Measurements from ENCODE around the gene AQP9.
"Not testable (repeated sequence)": the region's sequence is repeated elsewhere in the genome, so short reads cannot be mapped to it uniquely, and the experiment has no call there.

The AQP9 gene, protein sequence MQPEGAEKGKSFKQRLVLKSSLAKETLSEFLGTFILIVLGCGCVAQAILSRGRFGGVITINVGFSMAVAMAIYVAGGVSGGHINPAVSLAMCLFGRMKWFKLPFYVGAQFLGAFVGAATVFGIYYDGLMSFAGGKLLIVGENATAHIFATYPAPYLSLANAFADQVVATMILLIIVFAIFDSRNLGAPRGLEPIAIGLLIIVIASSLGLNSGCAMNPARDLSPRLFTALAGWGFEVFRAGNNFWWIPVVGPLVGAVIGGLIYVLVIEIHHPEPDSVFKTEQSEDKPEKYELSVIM

DNA sequence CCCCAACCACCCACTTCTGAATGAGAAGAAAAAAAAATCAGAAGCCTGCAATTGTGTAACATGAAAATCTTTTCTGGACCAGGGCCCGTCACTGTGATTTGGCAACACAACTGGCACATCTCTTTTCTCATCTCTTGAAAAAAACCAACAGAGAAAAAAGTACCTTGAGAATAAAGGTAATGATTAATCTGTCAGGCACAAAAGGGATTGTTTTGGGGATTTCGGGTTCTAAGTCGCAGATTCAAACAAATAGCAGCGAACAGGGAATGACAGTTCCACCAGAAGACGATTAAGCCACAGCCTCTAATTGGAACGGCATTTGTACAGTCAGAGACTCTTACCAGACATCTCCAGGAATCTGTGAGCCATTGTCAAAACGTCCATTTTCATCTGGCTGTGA lies at the start of gene AQP9:
AQP9 (plus strand) TSS at position 276 of the 400 bp plus-strand sequence. CDS start 185 bp downstream, outside the sequence.
- no peak for DNase-seq (ENCODE audit: low read depth in 2 of 2)

DNA sequence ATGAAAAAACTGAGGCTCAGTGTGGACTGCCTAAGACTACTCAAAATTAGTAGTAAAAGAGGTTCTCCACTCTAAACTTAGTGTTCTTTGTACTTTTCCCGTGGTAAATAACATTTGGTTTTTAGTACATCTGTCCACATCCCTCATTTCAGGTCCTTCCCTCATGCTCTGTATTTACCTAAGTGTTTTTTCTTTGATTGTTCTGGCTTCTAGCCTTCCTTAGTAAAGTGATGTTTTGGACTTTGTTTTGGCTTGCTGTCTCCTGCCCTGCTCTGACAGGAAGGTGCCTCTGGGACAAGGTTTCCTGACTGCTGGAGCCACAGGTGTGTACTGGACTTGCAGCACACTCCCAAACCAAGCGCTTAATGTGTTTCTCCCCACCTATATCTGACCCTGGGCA lies 42.8 kb upstream of the AQP9 start:
- DNase-seq (ENCODE audit: low read depth in 2 of 2) = no peak

DNA sequence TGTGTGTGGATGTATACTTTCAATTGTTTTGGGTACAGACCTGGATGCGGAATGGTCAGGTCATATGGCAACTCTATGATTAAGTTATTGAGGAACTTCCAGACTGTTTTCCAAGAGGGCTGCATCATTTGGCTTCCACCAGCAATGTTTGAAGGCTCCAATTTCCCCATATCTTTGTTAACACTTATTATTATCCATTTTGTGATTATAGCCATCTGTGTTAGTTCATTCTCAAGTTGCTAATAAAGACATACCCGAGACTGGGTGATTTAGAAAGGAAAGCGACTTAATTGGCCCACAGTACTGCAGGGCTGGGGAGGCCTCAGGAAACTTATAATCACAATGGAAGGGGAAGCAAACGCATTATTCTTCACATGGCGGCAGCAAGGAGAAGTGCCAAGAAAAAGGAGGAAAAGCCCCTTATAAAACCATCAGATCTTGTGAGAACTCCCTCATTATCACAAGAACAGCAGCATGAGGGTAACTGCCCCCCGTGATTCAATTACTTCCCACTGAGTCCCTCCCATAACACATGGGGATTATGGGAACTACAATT lies 41.6 kb upstream of the AQP9 start:
- no peak for DNase-seq (ENCODE audit: low read depth in 2 of 2)

DNA sequence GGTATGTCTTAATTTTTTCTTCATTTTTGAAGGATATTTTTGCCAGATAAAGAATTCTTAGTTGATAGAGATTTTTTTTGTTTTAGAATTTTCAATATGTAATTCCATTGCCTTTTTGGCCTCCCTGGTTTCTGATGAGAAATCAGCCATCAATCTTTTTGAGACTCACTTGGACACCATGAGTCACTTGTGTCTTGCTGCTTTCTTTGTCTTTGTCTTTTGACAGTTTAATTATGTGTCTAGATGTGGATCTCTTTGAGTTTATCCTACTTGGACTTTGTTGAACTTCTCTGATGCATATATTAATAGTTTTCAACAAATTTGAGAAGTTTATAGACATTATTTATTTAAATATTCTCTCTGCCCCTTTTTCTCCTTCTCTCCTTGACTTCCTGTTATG lies 34.7 kb upstream of the AQP9 start:
- no peak for DNase-seq (ENCODE audit: low read depth in 2 of 2)

DNA sequence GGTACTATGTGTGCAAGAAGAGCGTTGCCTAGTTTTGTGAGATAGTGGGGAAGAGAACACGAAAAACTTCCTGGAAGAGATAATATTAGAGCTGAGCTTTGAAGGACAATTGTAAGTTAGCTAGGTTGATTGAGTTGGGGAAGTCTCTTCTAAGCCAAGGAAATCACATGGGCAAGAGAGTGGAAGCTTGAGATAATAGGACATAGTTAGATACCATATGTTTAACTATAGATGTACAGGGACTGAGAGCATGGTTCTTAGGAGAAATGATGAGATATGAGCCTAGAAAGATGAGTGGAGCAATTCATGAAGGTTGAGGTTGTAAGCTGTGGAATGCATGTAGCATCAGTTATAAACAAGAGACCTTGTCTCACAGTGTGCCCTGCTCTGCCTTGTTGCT lies 30.1 kb upstream of the AQP9 start:
- no peak for DNase-seq (ENCODE audit: low read depth in 2 of 2)

DNA sequence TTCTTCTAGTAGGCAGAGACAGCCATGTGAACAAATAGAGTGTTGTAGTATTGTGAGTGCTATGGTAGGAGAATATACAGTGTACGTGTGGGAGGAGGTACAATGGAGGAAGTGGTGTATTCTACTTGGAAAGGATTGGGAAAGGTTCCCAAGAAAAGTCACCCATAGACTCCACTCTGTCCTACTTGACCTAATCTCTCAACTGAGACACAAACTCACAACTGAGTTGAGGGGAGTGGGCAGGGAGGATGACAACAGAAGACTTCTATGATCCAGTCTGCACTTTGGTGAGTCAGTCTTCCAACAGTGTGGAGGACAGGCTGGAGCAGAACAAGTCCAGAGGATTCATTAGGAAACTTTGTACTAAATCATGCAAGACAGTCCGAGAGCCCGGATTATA lies 28.8 kb upstream of the AQP9 start:
- DNase-seq (ENCODE audit: low read depth in 2 of 2) = no peak

DNA sequence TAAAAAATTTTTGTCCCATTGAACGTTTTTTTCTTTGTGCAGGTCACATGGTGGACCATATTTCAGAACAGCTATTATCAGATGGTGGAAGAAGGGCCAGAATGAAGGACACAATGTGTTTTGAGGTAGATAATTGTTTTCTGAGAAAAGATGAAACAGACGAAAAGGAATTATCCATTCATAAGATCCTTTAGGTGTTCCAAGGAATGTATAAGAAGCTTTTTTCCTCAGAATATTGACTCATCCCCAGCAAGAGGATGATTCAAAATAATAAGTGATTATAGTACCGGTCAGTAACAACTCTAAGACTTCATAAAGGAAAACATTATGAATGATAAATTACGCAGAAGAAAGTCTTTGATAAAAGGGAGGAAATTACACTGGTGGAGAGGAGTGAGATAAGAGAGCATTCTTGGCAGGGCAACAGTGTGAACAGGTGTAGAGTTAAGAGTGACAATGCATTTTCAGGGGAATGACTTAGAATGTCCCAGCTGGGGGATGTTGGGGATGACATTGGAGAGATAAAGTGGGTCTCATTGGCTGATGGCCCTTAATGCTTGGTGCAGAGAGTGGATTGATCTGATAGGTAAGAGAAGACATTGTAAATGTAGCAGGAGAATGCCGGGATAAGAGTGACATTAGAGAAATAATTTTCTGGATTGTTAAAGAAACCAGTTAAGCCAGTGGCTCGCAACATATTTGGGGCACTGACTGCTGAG lies 27.0 kb upstream of the AQP9 start:
- no peak for DNase-seq (ENCODE audit: low read depth in 2 of 2)

DNA sequence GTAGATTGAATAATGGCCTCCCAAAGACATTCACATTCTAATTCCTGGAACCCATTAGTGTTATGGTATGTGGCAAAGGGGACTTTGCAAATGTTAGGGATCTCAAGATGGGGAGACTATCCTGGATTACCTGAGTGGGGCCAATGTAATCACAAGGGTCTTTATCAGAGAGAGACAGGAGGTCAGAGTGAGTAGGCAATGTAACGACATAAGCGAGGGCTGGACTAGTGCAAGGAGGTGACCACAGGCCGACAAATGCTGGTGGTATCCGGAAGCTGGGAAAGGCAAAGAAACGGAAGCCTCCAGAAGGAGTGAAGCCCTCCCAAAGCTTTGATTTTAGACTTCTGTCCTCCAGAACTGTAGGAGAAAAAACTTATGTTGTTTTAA lies 26.5 kb upstream of the AQP9 start:
- DNase-seq (ENCODE audit: low read depth in 2 of 2) = no peak

DNA sequence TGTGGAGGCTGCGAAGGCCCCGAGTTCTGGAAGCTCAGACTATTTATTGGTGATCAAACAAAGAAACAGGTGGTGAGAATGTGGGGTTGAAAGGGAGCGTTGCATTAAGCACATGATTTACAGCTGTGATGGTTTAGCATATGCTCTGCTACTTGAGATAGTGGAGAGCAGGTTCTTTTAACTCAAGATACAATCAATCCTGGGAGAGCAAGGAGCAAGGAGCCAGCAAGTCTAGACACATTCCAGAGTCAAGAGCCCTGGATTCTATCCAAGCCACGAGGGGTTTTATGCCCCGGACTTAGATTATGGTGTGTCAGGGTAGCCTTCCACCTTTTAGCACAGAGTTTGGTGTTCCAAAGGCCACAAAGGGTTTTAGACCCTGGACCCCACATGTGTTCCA lies 24.8 kb upstream of the AQP9 start:
- DNase-seq (ENCODE audit: low read depth in 2 of 2) = not testable (repeated sequence)

DNA sequence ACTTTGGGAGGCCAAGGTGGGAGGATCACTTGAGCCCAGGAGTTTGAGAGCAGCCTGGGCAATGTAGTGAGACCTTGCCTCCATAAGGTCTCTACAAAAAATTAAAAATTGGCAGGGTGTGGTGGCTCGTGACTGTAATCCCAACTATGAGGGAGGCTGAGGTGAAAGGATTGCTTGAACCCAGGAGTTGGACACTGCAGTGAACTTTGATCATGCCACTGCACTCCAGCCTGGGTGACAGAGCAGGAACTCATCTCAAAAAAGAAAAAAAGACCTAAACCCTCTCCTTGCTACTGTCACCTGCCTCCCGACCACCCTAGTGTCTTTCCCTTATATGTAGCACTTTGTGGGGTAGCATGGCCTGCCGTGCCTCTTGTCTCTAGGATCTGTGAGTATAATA lies 23.8 kb upstream of the AQP9 start:
- DNase-seq (ENCODE audit: low read depth in 2 of 2) = no peak

DNA sequence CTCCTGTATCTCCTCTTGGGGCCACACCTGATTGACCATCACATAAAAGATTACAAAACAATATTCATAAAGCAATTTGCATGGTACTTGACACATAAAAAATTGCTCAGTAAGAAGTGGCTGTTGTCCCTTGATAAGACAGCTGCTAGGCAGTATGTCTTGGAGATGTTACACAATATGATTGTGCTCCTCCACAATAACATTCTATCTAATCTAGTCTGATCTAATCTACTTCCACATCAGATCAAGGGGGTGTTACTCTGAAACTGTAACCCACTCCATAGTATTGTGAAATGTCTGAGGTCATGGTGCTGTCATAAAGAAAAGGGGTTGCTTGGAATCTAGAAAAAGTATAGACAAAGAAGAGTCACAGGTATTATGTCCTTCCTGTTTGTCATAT lies 23.4 kb upstream of the AQP9 start:
- no peak for DNase-seq (ENCODE audit: low read depth in 2 of 2)

DNA sequence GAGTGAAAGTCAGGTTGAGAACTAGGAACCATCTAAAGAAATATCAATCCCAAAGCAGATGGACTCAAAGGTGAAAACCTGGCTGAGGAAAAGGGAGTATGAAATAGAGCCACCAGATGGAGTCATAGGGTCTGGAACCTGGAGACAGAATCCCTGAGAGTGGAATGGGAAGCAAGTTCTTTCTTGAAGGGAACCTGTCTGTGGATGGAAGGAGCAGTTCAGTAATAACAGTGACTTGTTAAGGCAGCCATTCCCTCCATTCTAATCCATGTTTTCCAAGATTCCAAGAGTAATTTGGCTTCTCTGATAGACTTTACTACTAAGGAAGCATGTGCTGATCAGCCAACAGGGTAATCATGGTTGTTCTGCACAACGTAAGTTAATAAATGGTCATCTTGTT lies 22.5 kb upstream of the AQP9 start:
- DNase-seq (ENCODE audit: low read depth in 2 of 2) = no peak

DNA sequence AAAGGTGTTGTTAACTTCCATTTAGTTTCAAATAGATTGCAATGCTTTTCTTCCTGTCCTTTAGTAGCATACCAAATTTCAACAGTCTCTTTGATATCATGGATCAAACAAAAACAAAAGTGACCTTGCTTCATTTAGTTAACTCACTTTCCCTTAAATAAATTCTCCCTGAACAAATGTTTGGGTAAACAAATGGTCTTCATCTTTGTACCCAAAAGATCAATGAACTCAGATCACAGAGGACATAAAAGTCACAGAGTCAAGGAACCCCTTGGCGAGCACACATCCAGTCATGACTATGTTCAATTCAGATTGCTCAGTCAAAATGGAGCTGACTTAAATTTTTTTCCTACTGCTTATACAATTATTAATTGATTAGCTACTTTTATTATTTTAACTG lies 20.6 kb upstream of the AQP9 start:
- DNase-seq (ENCODE audit: low read depth in 2 of 2) = no peak

DNA sequence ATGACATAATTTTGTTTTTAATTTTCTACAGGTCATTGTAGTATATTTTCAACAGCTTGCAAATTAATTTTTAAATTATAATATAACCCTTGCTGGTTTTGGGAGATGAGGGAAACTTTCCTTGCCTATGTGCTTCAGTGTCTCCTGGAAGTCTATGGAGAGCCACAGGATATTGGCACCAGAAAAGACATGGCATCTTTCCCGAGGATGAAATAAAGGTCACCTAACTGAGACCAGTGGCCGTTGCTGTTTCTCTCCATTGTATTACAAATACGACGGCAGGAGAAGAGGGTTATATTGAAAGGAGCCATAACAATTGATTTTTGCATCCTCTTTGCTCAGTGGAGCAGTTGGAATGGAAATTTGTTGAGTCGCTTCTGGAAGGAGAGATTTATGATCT lies 19.9 kb upstream of the AQP9 start:
- no peak for DNase-seq (ENCODE audit: low read depth in 2 of 2)

DNA sequence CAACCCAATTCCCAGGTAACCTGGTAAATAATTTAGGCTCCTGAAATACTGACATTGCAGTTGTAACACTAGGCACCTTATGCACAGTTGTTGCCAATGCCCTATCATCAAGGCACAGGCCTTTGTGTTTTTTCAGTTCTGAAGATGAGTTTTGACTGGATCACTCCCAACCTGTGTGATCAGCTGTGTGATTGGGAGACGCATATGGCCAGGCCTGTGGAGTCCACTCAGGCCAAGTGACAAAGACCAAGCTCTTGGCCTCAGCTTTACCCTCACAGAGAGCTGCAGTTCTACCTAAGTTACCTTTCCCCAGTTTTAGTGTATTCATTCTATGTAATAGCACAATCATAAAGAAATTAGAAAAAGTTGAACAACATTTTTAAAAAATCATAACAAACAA lies 19.2 kb upstream of the AQP9 start:
- DNase-seq (ENCODE audit: low read depth in 2 of 2) = no peak

DNA sequence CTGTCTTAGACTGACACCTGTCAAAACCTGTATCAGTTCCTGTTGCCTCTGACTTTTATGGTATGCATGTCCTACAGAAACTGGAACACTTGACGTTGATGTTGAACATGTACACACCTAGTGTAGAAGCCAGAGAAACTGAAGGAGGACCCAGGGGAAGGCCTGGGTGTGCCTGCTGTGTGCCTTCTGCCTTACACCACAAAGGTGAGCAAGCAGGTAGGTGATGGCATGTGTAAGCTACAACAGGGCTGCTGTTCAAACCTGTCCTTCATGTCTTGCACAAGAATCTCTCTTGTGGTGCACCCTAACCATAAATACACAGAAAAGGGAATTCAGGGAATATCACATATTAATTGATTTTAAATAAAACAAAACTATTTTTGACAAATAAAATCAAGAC lies 13.6 kb upstream of the AQP9 start:
- no peak for DNase-seq (ENCODE audit: low read depth in 2 of 2)

DNA sequence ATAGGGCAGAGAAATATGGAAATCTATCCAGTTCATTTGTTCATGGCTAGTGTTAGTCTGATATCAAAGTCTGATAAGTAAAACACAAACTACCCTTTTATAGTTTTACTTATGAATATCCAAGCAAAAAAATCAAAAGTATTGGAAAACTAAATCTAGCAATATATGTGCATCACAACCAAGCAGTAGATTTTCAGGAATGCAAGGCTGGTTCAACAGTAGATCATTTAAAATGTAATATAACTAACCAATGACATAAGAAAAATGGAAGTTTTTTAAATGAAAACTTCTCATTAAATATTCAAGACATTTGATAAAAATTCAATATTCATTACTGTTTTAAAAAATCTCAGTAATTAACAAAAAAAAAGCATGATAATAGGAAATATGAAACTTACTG lies 12.8 kb upstream of the AQP9 start:
- DNase-seq (ENCODE audit: low read depth in 2 of 2) = no peak

DNA sequence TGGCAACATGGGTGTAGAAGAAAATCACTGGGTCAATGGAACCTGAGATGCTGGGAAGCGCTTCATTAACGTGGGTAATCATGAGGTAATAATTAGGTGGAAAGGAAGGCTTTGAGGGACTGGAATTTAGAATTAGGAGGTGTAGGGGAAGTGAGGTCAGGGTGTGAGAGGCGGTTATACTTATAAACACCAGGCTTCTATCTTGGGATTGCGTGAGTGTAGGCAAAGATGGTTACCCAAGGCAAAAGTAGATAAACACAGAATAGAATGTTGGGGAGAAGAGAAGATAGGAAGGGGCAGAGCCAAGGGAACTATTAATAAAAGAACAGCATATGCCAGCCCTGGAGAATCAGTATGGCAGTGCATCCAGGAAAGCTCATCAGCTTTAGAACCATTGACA lies 3.3 kb upstream of the AQP9 start:
- DNase-seq (ENCODE audit: low read depth in 2 of 2) = no peak

DNA sequence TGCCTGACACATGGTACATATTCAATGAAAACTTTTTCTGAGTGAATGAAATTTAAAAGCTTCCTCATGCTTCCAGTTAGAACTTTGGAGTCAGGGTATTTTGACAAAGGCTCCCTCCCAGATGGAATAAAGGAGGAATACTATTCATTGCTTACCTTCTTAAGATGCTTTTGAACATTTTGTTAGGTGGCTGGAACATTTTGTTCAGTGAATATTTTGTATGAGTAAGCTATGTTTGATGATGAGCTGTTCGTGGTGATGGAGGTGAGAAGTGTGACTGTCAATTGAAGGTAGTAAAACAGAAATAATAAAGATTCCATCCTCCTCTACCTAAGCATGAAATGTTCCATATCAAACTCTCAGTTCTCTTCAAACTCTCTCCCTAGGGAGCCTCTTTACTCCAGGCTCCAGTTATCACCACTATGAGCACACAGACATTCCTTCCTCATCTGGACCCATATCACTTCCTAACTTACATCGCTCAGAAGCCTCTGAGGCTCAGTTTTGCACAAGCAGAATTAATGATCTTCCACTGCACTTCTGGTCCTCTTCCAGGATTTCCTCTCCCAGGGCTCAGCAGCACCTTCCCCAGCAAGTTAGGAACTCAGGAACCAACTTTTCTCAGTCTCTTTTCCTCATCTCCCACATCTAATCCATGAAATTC lies 2.5 kb upstream of the AQP9 start:
- DNase-seq (ENCODE audit: low read depth in 2 of 2) = no peak

DNA sequence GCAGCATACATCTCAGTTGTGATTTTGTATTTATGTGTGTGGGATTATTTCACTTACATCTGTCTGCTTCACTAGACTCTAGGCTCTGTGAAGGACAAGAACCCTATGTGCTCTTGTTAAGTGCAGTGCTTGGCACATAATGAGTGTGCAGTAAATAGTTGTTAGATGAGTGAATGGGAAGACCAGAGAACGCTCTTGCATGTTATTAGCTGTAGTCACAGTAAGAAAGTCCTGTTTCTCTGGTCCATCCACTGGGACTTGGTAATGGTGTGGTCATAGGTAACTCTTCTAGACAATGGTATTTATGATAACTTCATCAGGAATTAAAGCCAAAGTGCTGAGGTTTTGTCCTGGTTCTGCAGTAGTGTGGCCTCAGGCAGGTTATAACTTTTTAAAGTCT lies 1.4 kb upstream of the AQP9 start:
- no peak for DNase-seq (ENCODE audit: low read depth in 2 of 2)

DNA sequence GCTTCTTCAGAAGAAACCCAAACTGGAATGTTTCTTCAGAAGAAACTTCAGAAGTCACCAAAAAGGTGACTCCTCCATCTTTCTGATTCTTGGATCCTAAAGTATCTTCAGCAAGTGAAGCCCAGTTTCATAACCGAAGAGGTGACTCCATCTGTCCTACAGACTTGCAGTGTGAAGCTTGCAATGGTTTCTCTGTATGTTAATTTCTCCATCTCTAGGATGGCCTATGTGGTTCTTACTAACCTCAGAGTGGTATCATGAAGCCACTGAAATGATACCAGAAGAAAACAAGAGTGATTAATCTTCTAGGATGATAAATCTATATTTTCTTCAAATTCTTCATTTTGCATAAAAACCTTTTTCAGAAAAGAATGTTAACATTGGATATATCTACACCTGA lies 495 bp upstream of the AQP9 start:
- no peak for DNase-seq (ENCODE audit: low read depth in 2 of 2)

DNA sequence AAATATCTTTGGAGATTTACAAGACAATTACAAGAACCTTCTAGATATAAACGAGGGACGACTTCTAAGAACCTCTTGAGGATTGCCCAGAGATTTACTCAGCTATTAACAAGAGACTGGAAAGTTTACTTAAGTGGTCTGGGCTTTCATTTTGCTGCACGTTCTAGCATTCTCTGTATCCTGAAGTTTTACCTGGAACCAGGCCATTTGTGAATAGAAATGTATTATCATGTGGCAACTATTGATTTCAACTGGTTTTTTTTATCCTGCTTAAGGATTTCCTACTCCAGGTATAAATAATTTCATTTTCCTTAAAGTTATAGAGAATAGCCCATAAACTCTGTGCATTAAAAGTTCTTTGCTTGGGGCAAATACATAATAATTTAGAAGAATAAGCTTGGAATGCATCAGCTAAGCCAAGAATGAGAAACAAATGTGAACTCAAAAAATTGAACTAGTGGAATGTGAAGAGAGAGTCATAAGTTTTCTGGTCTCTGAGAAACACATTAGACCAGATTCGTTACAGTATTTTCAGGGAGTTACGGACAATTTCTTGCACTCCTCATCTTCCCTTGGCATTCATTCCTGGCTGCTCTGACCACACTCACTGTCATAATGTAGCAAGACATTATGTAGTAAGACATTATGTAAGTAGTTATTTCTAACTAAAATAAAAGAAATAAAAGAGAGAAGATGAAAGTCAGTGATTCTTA lies 1.3 kb downstream of the AQP9 start:
- no peak for DNase-seq (ENCODE audit: low read depth in 2 of 2)
